IMR-90 (cell line): Measurements from ENCODE around the gene SARS1. TPM values are rescaled to one million over a fixed set of nuclear protein-coding genes. Genes with fewer than 3 reads are reported as not detected.
A peak's percentile ranks its signal among the peaks of the same experiment; 100 is the strongest.

Experiments
- ATAC-seq: fragments of 200-7000 bp; cut with Tn5 transposase; 2 replicates; pipeline ENCODE4 v1.9.1; 2020; ENCODE audit warnings: low read depth, mild to moderate bottlenecking, moderate library complexity
- BruUV-seq: library from RNA; stranded (reverse); fragments of 400-500 nt; replicated peaks from 2 replicates; lab custom pipeline; 2021; lab: Mats Ljungman, UMichigan
- CTCF ChIA-PET: fragments of 300-600 bp; formaldehyde crosslinking; extraction: SDS; loops from one replicate; lab custom pipeline; 2021; ENCODE audit warnings: antibody characterized with exemption; lab: Yijun Ruan, JAX
- POLR2A ChIA-PET: fragments of 300-600 bp; sonication (Branson Sonifier 250); formaldehyde crosslinking; loops from one replicate; lab custom pipeline; 2022; ENCODE audit warnings: antibody characterized with exemption; ENCODE audit not compliant: unreplicated experiment; lab: Charles Lee
- DNase-seq: peaks from one replicate; pipeline ENCODE4 v3.0.0; 2013
- H2AFZ ChIP-seq: replicated peaks from 2 replicates; pipeline ENCODE3; 2013; ENCODE audit warnings: low read length, mild to moderate bottlenecking; ENCODE audit not compliant: poor library complexity
- H2AK5ac ChIP-seq: 2 replicates; pipeline ENCODE4 v1.6.1; 2013; ENCODE audit warnings: low read depth, low read length, inconsistent platforms
- H2AK9ac ChIP-seq: replicated peaks from 2 replicates; pipeline ENCODE3; 2013; ENCODE audit warnings: mild to moderate bottlenecking, low read depth, low read length, moderate library complexity; ENCODE audit not compliant: poor library complexity
- H2BK120ac ChIP-seq: 2 replicates; pipeline ENCODE4 v1.6.1; 2013; ENCODE audit warnings: low read depth, low read length, inconsistent platforms
- H2BK15ac ChIP-seq: 3 replicates; pipeline ENCODE4 v1.6.1; 2013; ENCODE audit warnings: low read depth, low read length, inconsistent platforms
- H2BK20ac ChIP-seq: 2 replicates; pipeline ENCODE4 v1.6.1; 2013; ENCODE audit warnings: low read depth, mild to moderate bottlenecking, inconsistent platforms, low read length, moderate library complexity
- H2BK5ac ChIP-seq: 2 replicates; pipeline ENCODE4 v1.6.1; 2013; ENCODE audit warnings: mild to moderate bottlenecking, low read depth, low read length, inconsistent platforms; ENCODE audit not compliant: poor library complexity, severe bottlenecking
- H3K14ac ChIP-seq: replicated peaks from 2 replicates; pipeline ENCODE4 v1.6.1; 2013; ENCODE audit warnings: low read depth, low read length, inconsistent platforms
- H3K18ac ChIP-seq: 2 replicates; pipeline ENCODE4 v1.6.1; 2013; ENCODE audit warnings: low read depth, low read length, control low read depth
- H3K23ac ChIP-seq: 2 replicates; pipeline ENCODE4 v1.6.1; 2013; ENCODE audit warnings: low read depth, low read length, inconsistent platforms
- H3K27ac ChIP-seq: 2 replicates; pipeline ENCODE4 v1.5.1; 2013; ENCODE audit warnings: mild to moderate bottlenecking, control low read depth, low read length; ENCODE audit not compliant: insufficient read depth
- H3K27me3 ChIP-seq: 2 replicates; pipeline ENCODE4 v1.6.1; 2013; ENCODE audit warnings: low read length; ENCODE audit not compliant: control insufficient read depth, insufficient read depth
- H3K36me3 ChIP-seq: 2 replicates; pipeline ENCODE4 v1.6.1; 2013; ENCODE audit warnings: low read length, mixed read lengths; ENCODE audit not compliant: control insufficient read depth, insufficient read depth
- H3K4ac ChIP-seq: 2 replicates; pipeline ENCODE4 v1.6.1; 2013; ENCODE audit warnings: low read depth, low read length, inconsistent platforms
- H3K4me1 ChIP-seq: 2 replicates; pipeline ENCODE4 v1.6.1; 2013; ENCODE audit warnings: low read length, mixed read lengths; ENCODE audit not compliant: control insufficient read depth, insufficient read depth
- H3K4me2 ChIP-seq: 2 replicates; pipeline ENCODE4 v1.6.1; 2013; ENCODE audit warnings: low read depth, mild to moderate bottlenecking, control low read depth, low read length, moderate library complexity
- H3K4me3 ChIP-seq: 2 replicates; pipeline ENCODE4 v1.5.1; 2013; ENCODE audit warnings: low read depth, mild to moderate bottlenecking, control low read depth, low read length, moderate library complexity; ENCODE audit not compliant: insufficient read depth
- H3K56ac ChIP-seq: 2 replicates; pipeline ENCODE4 v1.6.1; 2013; ENCODE audit warnings: low read length, inconsistent platforms; ENCODE audit not compliant: insufficient read depth; ENCODE audit errors: extremely low read depth
- H3K79me1 ChIP-seq, 2 experiments: 2 replicates each; pipeline ENCODE4 v1.6.1; 2013; ENCODE audit warnings: low read length in 2 of 2, inconsistent platforms in 1 of 2, low read depth in 1 of 2
- H3K9ac ChIP-seq: 2 replicates; pipeline ENCODE4 v1.6.1; 2013; ENCODE audit warnings: low read depth, low read length, control low read depth
- H3K9me1 ChIP-seq: 2 replicates; pipeline ENCODE4 v1.6.1; 2013; ENCODE audit warnings: low read length, inconsistent platforms; ENCODE audit not compliant: insufficient read depth
- H3K9me3 ChIP-seq: 2 replicates; pipeline ENCODE4 v1.6.1; 2013; ENCODE audit warnings: low read length; ENCODE audit not compliant: control insufficient read depth, insufficient read depth
- H4K20me1 ChIP-seq: 2 replicates; pipeline ENCODE4 v1.6.1; 2013; ENCODE audit warnings: low read length, inconsistent platforms; ENCODE audit not compliant: insufficient read depth
- H4K5ac ChIP-seq: 2 replicates; pipeline ENCODE4 v1.6.1; 2013; ENCODE audit warnings: mild to moderate bottlenecking, low read depth, low read length, control low read depth
- H4K8ac ChIP-seq, 2 experiments: 2 replicates each; pipeline ENCODE4 v1.6.1; 2013; ENCODE audit warnings: low read depth in 2 of 2, low read length in 2 of 2, control low read depth in 1 of 2, inconsistent platforms in 1 of 2
- H4K91ac ChIP-seq: 2 replicates; pipeline ENCODE4 v1.6.1; 2013; ENCODE audit warnings: low read depth, low read length, inconsistent platforms; ENCODE audit not compliant: insufficient read depth
- BHLHE40 ChIP-seq: fragments of 150-350 bp; IDR thresholded peaks from 2 replicates; pipeline ENCODE4 v1.6.1; 2016; ENCODE audit warnings: mild to moderate bottlenecking, low read depth, low read length
- WGBS, 2 experiments: methylation state at CpG; one replicate each; pipeline versions ENCODE4 v1.1.5 to v1.1.7; 2013; ENCODE audit warnings: missing lambda C conversion rate in 2 of 2; ENCODE audit not compliant: insufficient read length in 1 of 2; ENCODE audit errors: extremely low coverage in 2 of 2; 5-methylcytosine and 5-hydroxymethylcytosine counted together
- dilution Hi-C: fragments of 300-500 bp; cut with HindIII; formaldehyde crosslinking; loops from one replicate; pipeline ENCODE4 v1.14.3; 2018; ENCODE audit warnings: low sequenced_read_pairs; ENCODE audit not compliant: unreplicated experiment
- in situ Hi-C: fragments of 300-500 bp; cut with MboI; formaldehyde crosslinking; loops from 3 replicates; pipeline ENCODE4 v1.14.3; 2019; ENCODE audit warnings: low sequenced_read_pairs, inconsistent platforms, mixed read lengths
- intact Hi-C: fragments of 100-400 bp; cut with micrococcal nuclease; formaldehyde crosslinking; loops from 2 replicates; pipeline ENCODE4 v1.10.0; 2022
- polyA plus RNA-seq, 3 experiments: library from polyadenylated mRNA; depleted of rRNA; stranded (reverse); fragments of >200 nt; gene quantifications; 2 replicates each; pipeline ENCODE4 v1.2.3, GENCODE V29; 2012; ENCODE audit warnings: low replicate concordance in 1 of 3
- total RNA-seq: library from RNA; depleted of rRNA; stranded (reverse); fragments of >200 nt; gene quantifications from 2 replicates; pipeline ENCODE4 v1.2.3, GENCODE V29; 2012
- TF ChIP-seq, protein P1 (sequence below): fragments of 150-350 bp; IDR thresholded peaks from 2 replicates; pipeline ENCODE4 v1.6.1; 2017; ENCODE audit warnings: mild to moderate bottlenecking, antibody characterized with exemption, low read length, low read depth

Gene SARS1
- total and polyA plus RNA-seq, 2 of the 4 experiments (the other 2 are of a cell fraction), result 231 to 348 TPM

- no peak overlapping the region for H3K4me2 ChIP-seq
- no peak overlapping the region for H3K4me3 ChIP-seq
- BruUV-seq, result no TSS peak
- peaks cover 6% of the 10 kb centered on the region; the same call in 1 of the 2 replicates for H3K9me1 ChIP-seq
- in situ Hi-C loops (no loop called here), dilution Hi-C loops (no loop called here), intact Hi-C loops (no loop called here)
- DNase-seq (peak; percentile 48), ATAC-seq (peak; percentile 59)
- H4K91ac ChIP-seq, result no peak overlapping the region
- H2BK20ac ChIP-seq, result no peak overlapping the region; the same call in 1 of the 2 replicates
- no peak overlapping the region for H4K8ac ChIP-seq
- 41% methylated on average over 4 of the region's 8 CpGs; no CpG with 5 or more reads in 1 of the 2 experiments for WGBS, 2 experiments
- H2BK5ac ChIP-seq, result no peak overlapping the region
- H3K14ac ChIP-seq, result 0 out of 2 replicates have a peak overlapping the region, but pooled peaks have one; percentile 31
- peak overlapping the region; percentile 2 for H2AFZ ChIP-seq
- no peaks in the 10 kb centered on the region for H3K27me3 ChIP-seq
- no peak overlapping the region for H3K9ac ChIP-seq
- ChIA-PET CTCF (no interaction called here), POLR2A (no interaction called here)
- no peak overlapping the region for H3K23ac ChIP-seq
- H2AK5ac ChIP-seq, result no peak overlapping the region
- no peaks in the 10 kb centered on the region for H3K9me3 ChIP-seq
- H3K56ac ChIP-seq, result no peak overlapping the region
- no peaks in the 10 kb centered on the region for H3K79me1 ChIP-seq
- H2AK9ac ChIP-seq, result no peak overlapping the region
- peaks cover 17% of the 10 kb centered on the region for H3K4me1 ChIP-seq
- H3K27ac ChIP-seq, result peak overlapping the region; percentile 5; the same call in 1 of the 2 replicates
- no peak overlapping the region for H2BK120ac ChIP-seq
- H4K5ac ChIP-seq, result no peak overlapping the region
- H3K36me3 ChIP-seq, result no peaks in the 10 kb centered on the region
- TF ChIP-seq, protein P1, sequence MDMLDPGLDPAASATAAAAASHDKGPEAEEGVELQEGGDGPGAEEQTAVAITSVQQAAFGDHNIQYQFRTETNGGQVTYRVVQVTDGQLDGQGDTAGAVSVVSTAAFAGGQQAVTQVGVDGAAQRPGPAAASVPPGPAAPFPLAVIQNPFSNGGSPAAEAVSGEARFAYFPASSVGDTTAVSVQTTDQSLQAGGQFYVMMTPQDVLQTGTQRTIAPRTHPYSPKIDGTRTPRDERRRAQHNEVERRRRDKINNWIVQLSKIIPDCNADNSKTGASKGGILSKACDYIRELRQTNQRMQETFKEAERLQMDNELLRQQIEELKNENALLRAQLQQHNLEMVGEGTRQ, result 0 out of 2 replicates have a peak, but pooled peaks have one; percentile 16
- no peak for TF ChIP-seq BHLHE40
- H3K18ac ChIP-seq, result no peak overlapping the region
- no peak overlapping the region for H2BK15ac ChIP-seq
- H4K20me1 ChIP-seq, result no peaks in the 10 kb centered on the region
- peak overlapping the region; percentile 1; the same call in 1 of the 2 replicates for H3K4ac ChIP-seq
Measured at GRCh38 chr1:109185357-109185756, 28.4 kb upstream of the SARS1 start.
